ENCODE measurements around the gene UNC119B.

Gene UNC119B

DNA sequence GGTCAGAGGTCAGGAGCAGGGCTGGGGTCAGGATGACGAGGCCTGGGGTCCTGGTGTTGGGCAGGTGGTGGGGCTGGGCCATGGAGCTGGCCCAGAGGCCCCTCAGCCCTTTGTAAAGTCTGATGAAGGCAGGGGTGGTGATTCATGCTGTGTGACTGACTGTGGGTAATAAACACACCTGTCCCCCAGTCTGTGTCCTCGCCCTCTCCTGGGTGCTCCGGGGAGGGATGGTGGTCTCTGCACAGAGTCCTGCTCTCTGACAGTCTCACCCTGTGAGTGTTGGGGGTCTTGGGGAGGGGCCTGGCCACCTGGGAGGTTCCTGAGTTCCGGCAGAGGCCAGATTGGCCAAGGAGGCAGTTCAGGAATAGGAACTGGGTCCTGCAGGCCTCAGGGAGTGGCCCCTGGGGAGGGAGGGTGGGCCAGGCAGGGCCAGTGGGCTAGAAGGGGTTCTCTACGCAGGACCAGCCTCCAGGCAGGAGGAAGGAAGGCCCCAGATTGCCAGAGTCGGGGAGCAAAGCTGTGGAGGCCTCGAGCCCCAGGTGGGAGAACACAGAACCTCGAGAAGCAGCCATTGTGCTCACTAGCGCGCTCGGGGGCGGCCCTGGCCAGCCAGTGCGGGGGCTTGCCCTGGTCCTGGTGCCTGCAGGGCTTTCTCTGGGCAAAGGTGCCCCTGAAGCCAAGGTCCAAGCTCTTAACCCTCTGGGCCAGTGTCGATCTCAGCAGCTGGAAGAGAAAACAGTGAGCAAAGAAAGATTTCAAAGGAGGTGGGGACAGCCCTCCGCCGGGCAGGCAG is 29.8 kb downstream of the UNC119B start:
- DNase-seq (ENCODE audit: low spot score): no peak

DNA sequence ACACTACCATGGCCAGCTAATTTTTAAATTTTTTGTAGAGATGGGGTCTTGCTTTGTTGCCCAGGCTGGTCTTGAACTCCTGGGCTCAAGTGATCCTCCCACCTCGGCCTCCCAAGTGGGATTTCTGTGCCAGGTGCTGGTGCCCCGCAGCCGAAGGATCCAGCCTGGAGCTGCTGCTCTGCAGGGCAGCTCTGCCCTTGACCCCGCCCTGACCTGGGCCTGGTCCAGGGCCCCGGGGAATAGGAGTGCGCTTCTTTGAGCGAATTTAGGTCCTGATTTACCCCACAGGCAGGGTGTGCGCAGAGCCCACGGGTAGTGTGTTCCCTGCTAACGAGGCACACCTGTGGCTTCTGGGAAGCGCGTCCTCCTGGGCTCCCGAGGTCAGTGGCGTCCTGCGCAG is 30.6 kb downstream of the UNC119B start:
- DNase-seq (ENCODE audit: low spot score): no peak

DNA sequence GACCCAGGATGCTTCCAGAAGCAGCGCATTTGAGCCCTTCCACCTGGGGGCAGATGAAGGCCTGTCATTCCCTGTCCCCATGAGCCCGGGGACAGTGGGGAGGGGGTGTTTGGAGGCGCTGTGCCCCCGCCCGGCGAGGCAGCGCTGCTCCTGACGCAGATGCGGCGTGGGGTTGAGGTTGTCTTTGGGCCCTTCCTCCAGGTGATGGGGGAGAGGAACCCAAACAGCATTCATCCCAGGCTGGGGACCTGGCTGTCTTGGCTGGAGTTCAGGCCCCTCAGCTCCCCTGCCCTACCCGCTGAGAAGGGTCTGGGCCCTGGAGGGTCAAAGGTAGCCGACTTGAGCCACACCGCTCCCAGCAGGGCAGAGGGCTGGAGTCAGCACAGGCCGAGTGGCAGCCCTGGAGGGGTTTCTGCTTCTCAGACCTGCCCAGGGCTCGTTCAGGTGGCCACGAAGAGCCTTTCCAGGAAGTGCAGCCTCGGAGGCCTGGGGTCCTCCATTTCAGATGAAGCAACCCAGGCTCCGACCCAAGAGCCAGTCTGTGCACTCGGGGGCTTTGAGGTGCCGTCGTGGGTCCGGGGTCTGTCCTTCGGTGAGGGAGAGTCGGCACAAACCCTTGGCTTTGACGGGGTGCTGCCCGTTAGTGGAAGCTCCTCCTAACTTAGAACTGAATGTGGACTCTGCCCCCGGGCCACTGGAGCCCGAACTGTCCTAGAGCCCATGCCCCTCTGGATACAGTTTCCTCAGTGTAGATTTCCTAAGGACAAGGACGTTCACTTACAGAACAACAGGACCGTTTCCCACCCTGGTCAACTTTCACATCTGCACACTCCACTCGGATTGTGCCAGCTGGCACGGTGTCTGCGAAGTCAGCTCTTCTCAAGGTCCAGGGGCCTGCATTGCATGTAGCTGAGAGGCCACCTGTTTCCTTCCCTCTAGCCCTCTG is 31.5 kb downstream of the UNC119B start:
- DNase-seq (ENCODE audit: low spot score): no peak

DNA sequence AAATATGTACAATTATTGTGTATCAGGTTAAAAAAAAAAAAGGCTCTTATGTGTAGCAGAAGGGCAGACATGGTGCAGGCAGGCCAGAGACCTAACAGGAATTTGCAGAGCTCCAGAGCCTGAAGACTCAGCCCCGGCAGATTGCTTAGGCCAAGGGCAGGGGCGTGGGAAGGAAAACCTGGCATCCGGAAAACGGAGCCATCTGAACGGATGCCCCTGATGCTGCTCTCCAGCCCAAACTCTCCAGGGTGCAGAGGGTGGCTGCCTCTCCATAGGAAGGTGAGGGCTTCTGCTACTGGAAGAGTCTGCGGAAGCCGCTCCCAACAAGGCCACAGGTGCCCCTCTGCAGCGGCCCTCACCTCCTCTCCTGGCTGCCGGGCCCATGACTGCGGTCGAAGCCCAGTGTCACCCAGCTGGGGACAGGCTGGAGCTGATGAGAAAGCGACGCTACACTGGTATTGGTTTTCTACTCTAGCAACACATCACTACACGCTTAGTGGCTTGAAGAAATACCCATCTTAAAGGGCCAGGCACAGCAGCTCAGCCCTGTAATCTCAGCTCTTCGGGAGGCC is 34.8 kb downstream of the UNC119B start:
- DNase-seq (ENCODE audit: low spot score): no peak

DNA sequence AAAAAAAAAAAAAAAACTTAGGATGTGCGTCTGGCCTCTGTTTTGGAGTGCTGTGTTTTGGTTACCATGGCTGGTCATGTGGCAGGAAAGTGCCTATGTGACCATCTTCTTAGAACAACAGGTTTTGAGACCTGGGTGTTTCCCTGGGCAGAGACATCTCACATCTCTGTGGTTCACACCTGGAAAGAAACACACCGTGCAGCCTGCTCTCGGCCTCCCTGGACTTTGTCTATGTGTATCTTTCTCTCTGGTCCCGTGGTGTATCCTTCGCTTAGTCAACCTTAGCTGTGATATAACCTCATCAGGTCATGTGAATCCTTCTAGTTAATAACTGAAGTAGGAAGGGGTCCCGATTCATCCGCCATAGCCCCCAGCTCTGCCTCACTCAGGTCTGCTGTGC is 38.0 kb downstream of the UNC119B start:
- DNase-seq (ENCODE audit: low spot score): no peak

DNA sequence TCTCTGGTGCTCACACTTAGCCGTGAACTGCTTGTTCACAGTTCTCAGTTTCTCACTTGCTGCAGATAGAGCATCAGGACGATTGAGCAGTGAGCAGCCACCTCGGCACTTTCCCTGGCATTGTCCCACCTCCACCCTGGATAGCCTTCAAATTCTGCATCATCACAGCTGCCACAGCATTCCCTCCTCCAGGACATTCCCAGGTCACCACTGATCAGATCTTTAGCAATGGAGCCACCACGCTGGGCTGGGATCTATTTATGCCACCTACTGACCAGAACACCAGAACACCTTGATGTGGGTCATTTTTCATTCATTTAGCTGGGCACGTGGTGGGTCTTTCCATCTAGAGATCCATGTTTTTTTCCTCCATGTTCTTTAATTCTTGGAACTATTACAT is 39.0 kb downstream of the UNC119B start:
- DNase-seq (ENCODE audit: low spot score): no peak

DNA sequence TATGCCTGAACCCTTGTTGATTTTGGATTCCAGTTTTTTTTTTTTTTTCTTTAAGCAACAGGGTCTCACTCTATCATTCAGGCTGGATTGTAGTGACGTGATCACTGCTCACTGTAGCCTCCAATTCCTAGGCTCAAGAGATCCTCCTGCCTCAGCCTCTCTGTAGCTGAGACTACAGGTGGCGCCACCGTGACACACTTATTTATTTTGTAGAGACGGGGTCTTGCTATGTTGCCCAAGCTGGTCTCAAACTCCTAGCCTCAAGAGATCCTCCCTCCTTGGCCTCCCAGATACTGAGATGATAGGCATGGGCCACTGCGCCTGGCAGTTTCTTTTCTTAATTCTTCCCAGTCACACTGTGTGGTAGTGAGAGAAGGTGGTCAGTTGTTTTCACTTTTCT is 40.5 kb downstream of the UNC119B start:
- no peak for DNase-seq (ENCODE audit: low spot score)

DNA sequence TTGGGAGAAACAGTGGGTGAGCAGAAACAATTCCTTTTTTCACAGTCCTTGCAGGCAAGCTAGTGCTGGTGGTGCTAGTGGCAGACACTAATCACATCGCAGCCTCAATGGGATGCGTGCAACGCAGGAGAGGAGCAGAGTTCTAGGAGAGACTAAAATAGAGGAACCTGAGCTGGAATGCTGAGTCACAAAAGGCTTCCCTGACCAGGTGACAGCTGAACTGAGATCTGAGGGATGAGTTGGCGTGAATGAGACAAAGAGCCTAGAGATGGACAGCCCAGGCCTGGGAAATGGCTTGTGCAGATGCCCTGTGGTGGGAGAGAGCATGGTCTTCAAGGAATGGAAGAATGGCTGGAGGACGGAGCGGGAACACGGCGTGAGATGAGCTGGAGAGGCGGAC is 41.1 kb downstream of the UNC119B start:
- DNase-seq (ENCODE audit: low spot score): no peak

DNA sequence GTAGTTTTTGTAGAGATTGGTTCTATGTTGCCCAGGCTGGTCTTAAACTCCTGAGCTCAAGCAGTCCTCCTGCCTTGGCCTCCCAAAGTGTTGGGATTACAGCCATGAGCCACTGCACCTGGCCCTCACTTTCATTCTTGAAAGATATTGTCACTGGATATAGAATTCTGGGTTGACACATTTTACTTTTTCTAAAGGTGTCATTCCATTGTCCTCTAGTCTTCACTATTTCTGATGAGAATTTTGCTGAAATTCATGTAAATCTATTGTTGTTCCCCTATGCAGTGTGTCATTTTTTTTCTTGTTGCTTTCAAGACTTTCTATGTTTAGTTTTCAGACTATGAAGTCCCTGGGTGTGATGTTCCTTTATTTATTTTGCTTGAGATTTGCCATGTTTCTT is 44.5 kb downstream of the UNC119B start:
- no peak for DNase-seq (ENCODE audit: low spot score)

DNA sequence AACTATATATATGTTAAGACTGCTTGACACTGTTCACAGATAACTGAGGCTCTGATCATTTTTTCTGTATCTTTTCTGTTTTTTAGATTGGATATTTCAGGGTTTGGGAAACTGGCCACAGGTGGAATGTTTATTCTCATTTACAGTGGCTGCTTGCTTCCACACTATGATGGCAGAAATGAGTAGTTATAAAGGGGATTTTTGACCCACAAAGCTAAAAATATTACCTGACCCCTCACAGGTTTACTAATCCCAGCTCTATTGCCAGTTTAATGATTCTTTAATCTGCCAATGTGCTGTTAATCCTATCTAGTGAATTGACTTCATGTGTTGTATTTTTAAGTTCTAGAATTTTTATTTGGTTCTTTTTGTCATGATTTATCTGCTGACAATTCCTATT is 45.0 kb downstream of the UNC119B start:
- DNase-seq (ENCODE audit: low spot score): no peak

DNA sequence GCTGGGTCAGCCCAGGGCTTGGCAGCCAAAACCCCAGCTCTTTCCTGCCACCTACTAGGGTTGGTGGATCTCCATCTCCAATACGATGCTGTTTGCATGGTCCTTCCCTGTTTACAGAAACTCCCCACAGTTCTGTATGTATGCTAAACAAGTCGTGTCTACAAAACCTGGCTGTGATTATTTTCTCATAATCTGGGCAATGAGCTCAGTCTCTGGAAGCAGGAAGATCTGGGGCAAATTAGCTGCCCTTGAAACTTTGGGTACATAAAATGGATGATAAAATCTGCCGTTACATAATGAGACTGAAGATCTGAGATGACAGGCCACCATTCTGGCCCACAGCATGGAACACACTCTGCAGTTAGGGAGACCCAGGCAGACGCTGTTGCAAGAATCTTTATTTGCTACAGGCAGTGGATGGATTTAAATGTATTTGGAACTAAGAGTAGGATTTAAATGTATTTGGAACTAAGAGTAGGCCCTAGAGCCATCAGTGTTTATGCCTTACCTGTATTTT is 47.0 kb downstream of the UNC119B start:
- no peak for DNase-seq (ENCODE audit: low spot score)

DNA sequence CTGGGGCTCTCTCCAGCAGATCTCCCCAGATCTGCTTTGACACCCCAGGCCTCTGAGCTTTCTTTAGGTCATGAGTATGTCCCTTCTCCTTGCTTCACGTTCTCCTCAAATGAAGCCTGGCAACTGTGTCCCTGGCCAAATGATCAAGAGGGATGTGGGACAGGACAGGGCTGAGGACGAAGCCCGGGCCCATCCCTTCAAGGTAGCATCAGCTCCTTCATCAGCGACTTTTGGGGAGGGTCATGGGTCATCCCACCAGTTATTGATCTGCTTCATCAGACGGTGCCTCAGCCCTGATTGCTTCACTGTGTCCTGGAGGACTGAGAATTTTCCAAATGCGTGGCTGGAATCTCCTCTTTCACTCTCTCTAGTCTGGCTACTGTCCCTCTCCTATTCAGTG is 47.7 kb downstream of the UNC119B start:
- DNase-seq (ENCODE audit: low spot score): no peak

DNA sequence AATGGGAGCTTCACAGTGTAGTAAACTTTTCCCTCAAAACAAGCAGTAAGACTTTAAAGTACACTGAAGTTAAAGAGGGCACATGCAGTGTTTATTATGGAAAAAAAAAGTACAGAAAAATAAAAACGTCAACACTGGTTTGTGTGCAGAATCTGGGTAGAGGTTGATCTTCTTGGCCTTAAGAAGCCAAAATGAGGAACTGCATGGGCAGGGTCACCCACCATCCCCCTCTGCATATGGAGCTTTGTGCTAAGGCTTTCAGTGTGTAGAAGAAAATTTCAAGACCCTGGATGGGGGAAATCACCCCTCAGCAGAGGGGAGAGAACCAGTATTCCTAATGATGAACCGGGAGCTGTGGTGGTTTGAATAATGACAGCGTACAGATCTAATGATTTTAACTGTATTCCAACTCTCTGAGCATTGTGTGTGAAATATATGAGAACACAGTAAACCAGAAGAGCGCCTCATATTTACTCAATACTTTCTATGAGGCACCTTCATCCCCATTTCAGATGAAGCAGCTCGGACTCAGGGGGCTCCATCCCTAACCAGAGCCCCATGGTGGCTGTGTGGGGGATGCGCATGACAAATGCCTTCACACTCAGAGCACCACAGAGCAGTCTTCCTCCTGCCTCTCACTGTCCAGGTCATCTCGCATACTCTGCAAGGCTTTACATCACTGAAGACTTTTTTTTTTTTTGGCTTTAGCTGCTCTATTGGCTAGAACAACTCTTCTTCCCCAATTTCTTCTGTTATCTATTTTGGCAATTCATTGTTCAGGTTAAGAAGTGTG is 48.7 kb downstream of the UNC119B start:
- DNase-seq (ENCODE audit: low spot score): no peak

DNA sequence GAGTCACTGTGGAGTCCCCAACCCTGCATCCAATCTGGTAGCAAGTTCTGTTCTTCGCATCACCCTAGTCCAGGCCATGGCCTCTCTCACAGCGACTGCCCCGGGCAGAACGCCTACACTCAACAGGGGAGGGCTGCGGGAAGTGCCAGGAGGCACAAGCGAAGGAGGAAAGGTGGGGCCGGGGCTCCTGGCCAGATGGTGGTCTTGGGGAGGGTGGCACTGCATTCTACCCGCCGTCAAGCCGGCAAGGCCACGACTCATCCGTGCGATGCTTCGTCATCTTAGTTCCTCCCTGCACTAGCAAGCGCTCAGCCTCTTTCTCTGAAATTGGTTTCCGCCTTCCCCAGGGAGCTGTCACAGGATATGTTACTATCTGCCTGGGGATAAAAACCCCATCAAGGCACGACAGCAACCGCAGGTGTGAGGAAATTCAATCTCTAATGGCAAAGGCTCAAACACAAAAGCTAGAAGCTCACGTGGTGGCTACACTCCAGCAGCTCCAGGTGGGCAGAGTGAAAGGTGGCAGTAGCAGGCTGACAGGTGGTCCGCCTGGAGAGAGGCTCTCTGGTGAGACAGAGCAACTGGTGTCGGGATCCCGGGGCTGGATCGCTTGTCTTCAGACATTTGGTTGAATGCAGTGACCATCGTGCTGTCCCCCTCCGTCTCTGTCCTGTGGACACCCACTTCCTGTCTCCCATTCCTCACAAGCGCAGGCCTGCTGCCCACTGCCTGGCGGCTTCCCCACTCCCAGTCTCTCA is 49.5 kb downstream of the UNC119B start:
- no peak for DNase-seq (ENCODE audit: low spot score)

DNA sequence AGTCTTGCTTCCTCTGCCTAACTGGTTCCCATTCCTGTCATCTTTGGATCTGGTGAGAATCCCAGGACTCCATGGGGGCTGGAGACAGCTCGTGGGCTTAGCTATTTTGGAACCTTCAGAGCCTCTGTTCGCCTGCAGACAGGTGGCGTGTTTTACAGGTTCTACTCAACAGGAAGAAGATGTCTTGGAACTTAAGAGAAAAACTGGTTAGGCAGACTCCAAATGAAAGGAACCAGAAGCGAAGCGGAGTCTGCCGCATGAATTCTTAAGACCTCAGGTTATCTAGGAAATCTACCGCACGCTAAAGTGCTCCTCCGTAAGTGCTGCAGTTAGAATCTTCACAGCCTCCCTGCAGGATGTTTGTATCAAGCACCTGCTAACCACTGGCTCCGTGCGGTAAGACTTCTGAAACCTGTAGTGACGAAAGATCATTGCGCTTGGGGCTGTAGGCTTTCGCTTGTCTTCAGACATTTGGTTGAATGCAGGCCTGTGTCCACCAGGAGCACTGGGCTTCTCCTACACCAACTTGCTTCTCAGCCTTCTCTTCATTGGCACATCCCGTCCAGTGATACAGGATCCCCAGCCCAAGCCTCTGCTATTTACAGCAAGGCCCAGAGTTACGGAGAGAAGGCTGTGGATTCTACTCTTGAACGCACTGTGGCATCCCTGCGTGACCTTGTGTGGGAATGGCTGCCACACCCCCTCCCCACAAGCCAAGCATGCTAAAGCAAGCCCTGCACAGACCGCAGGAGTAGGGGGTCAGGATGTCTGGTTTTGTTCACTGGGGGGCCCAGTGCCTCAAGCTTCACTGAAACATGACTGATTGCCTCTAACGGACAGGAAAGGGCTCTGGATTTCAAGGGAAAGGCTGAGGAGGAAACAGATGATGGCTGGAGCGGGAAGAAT is 50.3 kb downstream of the UNC119B start:
- no peak for DNase-seq (ENCODE audit: low spot score)

DNA sequence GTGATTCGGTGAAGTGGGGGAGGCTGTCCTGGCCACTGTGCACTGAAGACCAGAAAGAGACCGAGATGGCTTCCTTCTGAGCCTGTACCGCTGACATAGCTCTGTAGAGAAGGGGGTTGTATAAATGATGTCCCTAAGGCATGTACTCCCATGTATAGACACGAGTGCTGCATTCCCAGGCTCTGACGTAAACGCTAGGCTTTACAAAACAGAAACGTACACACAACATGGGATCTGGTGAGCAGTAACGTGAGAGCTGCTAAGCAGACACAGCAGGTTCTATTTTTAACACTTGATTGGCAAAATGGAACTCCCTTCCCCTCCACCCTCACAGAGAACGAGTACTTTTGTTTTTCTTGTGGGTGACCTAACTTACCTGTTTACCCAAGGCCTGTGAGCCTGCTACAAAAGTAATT is 51.3 kb downstream of the UNC119B start:
- no peak for DNase-seq (ENCODE audit: low spot score)

DNA sequence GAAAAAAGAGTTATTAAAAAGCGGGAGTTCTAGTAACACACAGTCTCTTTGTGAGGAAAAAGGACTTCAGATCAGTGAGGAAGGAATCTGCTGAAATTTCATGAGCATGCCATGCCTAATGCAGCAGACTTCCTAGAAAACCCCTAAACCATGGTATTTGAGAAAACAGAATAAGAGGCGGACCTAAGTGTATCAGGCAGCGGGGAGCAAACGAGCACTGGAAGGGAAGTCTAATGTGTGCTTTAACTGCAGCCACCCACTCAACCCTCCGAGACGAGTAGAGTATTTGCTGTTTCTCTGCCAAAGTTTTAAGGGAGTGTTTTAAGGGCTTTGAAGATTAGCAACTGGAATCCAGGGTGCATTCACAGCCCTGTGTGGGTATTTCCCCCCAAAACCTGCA is 51.8 kb downstream of the UNC119B start:
- DNase-seq (ENCODE audit: low spot score): no peak

DNA sequence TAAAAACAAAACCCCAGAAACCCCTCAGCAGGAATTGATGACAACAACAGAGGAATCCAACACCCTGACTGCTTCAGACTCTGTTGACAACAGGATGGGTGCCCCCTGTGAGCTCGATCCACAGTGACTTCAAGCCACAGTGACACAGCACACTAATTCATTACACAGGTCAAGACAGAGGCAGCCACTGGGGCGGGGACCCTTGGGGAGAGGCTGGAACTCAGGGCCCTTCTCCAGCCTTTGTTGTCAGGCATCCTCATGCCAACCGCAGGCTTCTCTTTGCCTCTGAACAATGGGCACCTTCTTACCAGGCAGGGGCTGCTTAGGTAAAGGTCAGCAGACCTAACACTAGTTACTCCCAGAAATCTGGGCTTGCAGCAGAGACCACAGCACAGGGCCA is 53.0 kb downstream of the UNC119B start:
- no peak for DNase-seq (ENCODE audit: low spot score)

DNA sequence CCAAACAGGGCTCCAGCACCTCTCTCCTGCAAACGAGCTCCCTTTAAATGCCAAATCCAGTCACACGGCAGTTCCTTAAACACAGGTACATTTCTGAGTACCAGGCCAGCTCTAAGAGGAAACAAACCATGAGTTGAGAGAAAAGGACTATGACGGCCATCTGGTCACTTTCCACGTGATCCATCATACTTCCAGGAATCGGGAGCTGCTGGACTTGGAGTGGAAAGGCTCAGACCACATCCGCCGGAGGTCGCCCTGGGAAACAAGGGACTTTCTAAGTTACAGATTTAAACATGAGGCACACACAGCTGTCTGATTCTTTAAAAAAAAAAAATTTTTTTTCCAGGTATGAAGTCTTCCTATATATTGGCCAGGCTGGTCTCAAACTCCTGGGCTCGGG is 54.6 kb downstream of the UNC119B start:
- DNase-seq (ENCODE audit: low spot score): no peak

DNA sequence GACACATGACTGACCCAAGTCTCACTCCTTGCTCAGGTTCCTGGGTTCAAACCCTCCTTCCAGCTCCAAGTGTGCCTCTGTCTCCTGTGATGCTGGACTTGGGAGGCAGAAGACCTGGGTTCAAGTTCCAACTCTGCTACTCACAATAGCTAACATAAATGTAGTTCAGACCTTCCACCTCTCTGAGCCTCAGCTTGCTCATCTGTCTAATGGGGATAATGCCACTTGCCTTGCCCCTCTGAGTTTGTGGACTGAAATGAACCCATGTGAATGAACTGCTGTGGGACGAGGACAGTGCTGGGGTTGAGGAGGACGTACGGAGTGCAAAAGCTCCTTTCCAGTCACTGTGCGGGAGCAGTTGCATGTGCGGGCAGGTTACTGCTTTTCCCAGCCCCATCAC is 56.3 kb downstream of the UNC119B start:
- no peak for DNase-seq (ENCODE audit: low spot score)

All from D341Med (cell line).